Endothelial cell of umbilical vein (primary cell): Measurements from ENCODE around the gene NTNG1. TPM values are rescaled to one million over a fixed set of nuclear protein-coding genes. Genes with fewer than 3 reads are reported as not detected.

Experiments
- BruUV-seq: library from RNA; stranded (reverse); fragments of 400-500 nt; replicated peaks from 2 replicates; lab custom pipeline; 2021; lab: Mats Ljungman, UMichigan
- CTCF ChIA-PET: fragments of 300-600, 350-600 bp; sonication (Branson Sonifier 250); formaldehyde crosslinking; loops from one replicate; lab custom pipeline; 2021; ENCODE audit warnings: antibody characterized with exemption, inconsistent platforms; lab: Charles Lee
- POLR2A ChIA-PET: fragments of 300-600, 350-600 bp; sonication (Branson Sonifier 250); formaldehyde crosslinking; loops from one replicate; lab custom pipeline; 2021; ENCODE audit warnings: antibody characterized with exemption, inconsistent platforms; lab: Charles Lee
- DNase-seq: peaks from one replicate; pipeline ENCODE4 v3.0.0-alpha.2; 2011; ENCODE audit warnings: low read depth, low spot score
- FAIRE-seq: peaks from 2 replicates; lab custom pipeline; 2011; peaks lifted over from hg19 to GRCh38; lab: Jason Lieb, UNC
- H2AFZ ChIP-seq: 2 replicates; pipeline ENCODE4 v1.6.0; 2012; ENCODE audit warnings: low read depth, low read length, control low read depth, inconsistent platforms
- H3K27ac ChIP-seq: 2 replicates; pipeline ENCODE4 v1.5.1; 2011; ENCODE audit warnings: low read depth, mild to moderate bottlenecking, control low read depth, low read length, moderate library complexity; ENCODE audit not compliant: insufficient read depth
- H3K27me3 ChIP-seq, 2 experiments: 2 replicates each; pipeline versions ENCODE4 v1.6.0 to v1.6.1; 2011; ENCODE audit warnings: low read length in 2 of 2, mixed read lengths in 1 of 2; ENCODE audit not compliant: control insufficient read depth in 2 of 2, insufficient read depth in 2 of 2
- H3K36me3 ChIP-seq, 2 experiments: 2 replicates in 1 of 2; 3 replicates in 1 of 2; pipeline ENCODE4 v1.5.1; 2011; ENCODE audit warnings: low read length in 2 of 2, mild to moderate bottlenecking in 1 of 2, moderate library complexity in 1 of 2; ENCODE audit not compliant: control insufficient read depth in 2 of 2, insufficient read depth in 2 of 2; ENCODE audit errors: extremely low read depth in 1 of 2
- H3K4me1 ChIP-seq: 3 replicates; pipeline ENCODE4 v1.5.1; 2011; ENCODE audit warnings: mild to moderate bottlenecking, low read length; ENCODE audit not compliant: control insufficient read depth, insufficient read depth; ENCODE audit errors: extremely low read depth
- H3K4me2 ChIP-seq: 2 replicates; pipeline ENCODE4 v1.6.1; 2011; ENCODE audit warnings: low read length, control low read depth, mixed read lengths; ENCODE audit not compliant: insufficient read depth
- H3K4me3 ChIP-seq, 3 experiments: fragments of 200-600 bp in 1 of 3; sonication (generic), shearing (Covaris generic) in 1 of 3; replicated peaks in 1 of 3; 2 replicates each; pipeline ENCODE4 v1.5.1; 2011 to 2016; ENCODE audit warnings: control low read depth in 3 of 3, low read length in 3 of 3, mild to moderate bottlenecking in 2 of 3, inconsistent platforms in 1 of 3, low read depth in 1 of 3, moderate library complexity in 1 of 3; ENCODE audit not compliant: insufficient read depth in 1 of 3
- H3K79me2 ChIP-seq: 2 replicates; pipeline ENCODE4 v1.6.0; 2012; ENCODE audit warnings: low read length, inconsistent platforms; ENCODE audit not compliant: control insufficient read depth, insufficient read depth
- H3K9ac ChIP-seq: replicated peaks from 2 replicates; pipeline ENCODE3; 2011; ENCODE audit warnings: low read length, control low read depth; ENCODE audit not compliant: insufficient read depth; ENCODE audit errors: extremely low read depth
- H3K9me1 ChIP-seq: replicated peaks from 3 replicates; pipeline ENCODE4 v1.6.0; 2011; ENCODE audit warnings: mild to moderate bottlenecking, low read length; ENCODE audit not compliant: control insufficient read depth, insufficient read depth; ENCODE audit errors: extremely low read depth
- H3K9me3 ChIP-seq: replicated peaks from 2 replicates; pipeline ENCODE4 v1.5.1; 2012; ENCODE audit warnings: low read length, inconsistent platforms; ENCODE audit not compliant: control insufficient read depth, insufficient read depth
- H4K20me1 ChIP-seq: replicated peaks from 2 replicates; pipeline ENCODE3; 2011; ENCODE audit warnings: mild to moderate bottlenecking, low read length; ENCODE audit not compliant: control insufficient read depth, insufficient read depth; ENCODE audit errors: extremely low read depth
- EZH2 ChIP-seq: IDR thresholded peaks from 2 replicates; pipeline ENCODE4 v1.6.1; 2012; ENCODE audit warnings: borderline replicate concordance, low read depth, mild to moderate bottlenecking, moderate library complexity, low read length, inconsistent platforms; ENCODE audit not compliant: severe bottlenecking
- FOS ChIP-seq: IDR thresholded peaks from 2 replicates; pipeline ENCODE4 v1.6.1; 2011; ENCODE audit warnings: mild to moderate bottlenecking, low read length, moderate library complexity, borderline replicate concordance; ENCODE audit not compliant: insufficient read depth
- GATA2 ChIP-seq: IDR thresholded peaks from 2 replicates; pipeline ENCODE4 v1.7.0; 2011; ENCODE audit warnings: low read depth, mild to moderate bottlenecking, moderate library complexity, mixed read lengths, low read length; ENCODE audit not compliant: insufficient read length, insufficient read depth
- JUN ChIP-seq: IDR thresholded peaks from 2 replicates; pipeline ENCODE4 v1.6.1; 2011; ENCODE audit warnings: borderline replicate concordance, low read depth; ENCODE audit not compliant: insufficient read length, insufficient read depth
- MYC ChIP-seq: IDR thresholded peaks from one replicate; pipeline ENCODE4 v1.6.1; 2011; ENCODE audit warnings: mild to moderate bottlenecking, low read depth, low read length
- POLR2A ChIP-seq: IDR thresholded peaks from 2 replicates; pipeline ENCODE4 v1.6.1; 2012; ENCODE audit warnings: low read depth, mild to moderate bottlenecking, control low read depth, low read length
- POLR2AphosphoS5 ChIP-seq: IDR thresholded peaks from 2 replicates; pipeline ENCODE4 v1.6.1; 2012; ENCODE audit warnings: low read depth, mild to moderate bottlenecking, control low read depth, low read length, moderate library complexity; ENCODE audit not compliant: insufficient read depth
- dilution Hi-C: fragments of 300-500 bp; cut with MboI; formaldehyde crosslinking; loops from one replicate; pipeline ENCODE4 v1.15.0; 2019; ENCODE audit warnings: low sequenced_read_pairs; ENCODE audit not compliant: extremely low pct_ligation_motif_present
- intact Hi-C: fragments of 100-400 bp; cut with micrococcal nuclease; formaldehyde crosslinking; loops from one replicate; pipeline ENCODE4 v1.10.0; 2022
- polyA plus RNA-seq, 4 experiments: library from polyadenylated mRNA; depleted of rRNA in 3 of 4; stranded (reverse) in 3 of 4; unstranded in 1 of 4; fragments of >200 nt; gene quantifications; 2 replicates each; pipeline versions ENCODE4 v1.2.1 to v1.2.3, GENCODE V29; 2011 to 2012; ENCODE audit warnings: missing spikeins in 1 of 4
- total RNA-seq: library from RNA; stranded (reverse); gene quantifications from 2 replicates; pipeline ENCODE4 v1.2.3, GENCODE V29; 2021
- TF ChIP-seq, protein P1 (sequence below), 2 donors: IDR thresholded peaks; 1 replicate in 1 of 2; 2 replicates in 1 of 2; pipeline ENCODE4 v1.5.1; 2011; ENCODE audit warnings: low read length in 2 of 2, mild to moderate bottlenecking in 2 of 2, moderate library complexity in 2 of 2, control low read depth in 1 of 2, inconsistent platforms in 1 of 2, low read depth in 1 of 2; ENCODE audit not compliant: insufficient read depth in 1 of 2; ENCODE audit errors: extremely low read depth in 1 of 2
- TF ChIP-seq, protein P2 (sequence below): IDR thresholded peaks from 2 replicates; pipeline ENCODE4 v1.6.1; 2011; ENCODE audit not compliant: insufficient read depth, insufficient read length

Gene NTNG1
- total and polyA plus RNA-seq, 2 donors (not counting 3 experiments of a cell fraction or from before 2014, with no cell fraction given), result not detected

DNA sequence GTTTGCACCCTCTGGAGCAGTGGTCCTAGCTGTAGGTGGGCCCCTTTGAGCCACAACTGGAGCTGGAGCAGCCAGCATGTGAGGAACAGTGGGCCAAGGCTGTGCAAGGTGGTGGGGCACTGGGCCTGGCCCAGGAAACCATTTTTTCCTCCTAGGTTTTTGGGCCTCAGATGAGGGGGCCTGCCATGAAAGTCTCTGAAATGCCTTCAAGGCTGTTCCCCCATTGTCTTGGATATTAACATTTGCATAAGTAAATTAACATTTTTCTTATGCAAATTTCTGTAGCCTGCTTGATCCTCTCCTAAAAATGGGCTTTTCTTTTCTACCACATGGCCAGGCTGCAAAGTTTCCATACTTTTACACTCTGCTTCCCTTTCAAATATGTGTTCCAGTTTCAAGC is 212.0 kb downstream of the NTNG1 start:
- intact Hi-C loops (no loop called here), dilution Hi-C loops (no loop called here)
- no peak for DNase-seq
- no peaks in the 10 kb centered on the region for H4K20me1 ChIP-seq
- no peak overlapping the region for H2AFZ ChIP-seq
- no peak for TF ChIP-seq POLR2A
- no peak for TF ChIP-seq GATA2
- TF ChIP-seq, protein P1, sequence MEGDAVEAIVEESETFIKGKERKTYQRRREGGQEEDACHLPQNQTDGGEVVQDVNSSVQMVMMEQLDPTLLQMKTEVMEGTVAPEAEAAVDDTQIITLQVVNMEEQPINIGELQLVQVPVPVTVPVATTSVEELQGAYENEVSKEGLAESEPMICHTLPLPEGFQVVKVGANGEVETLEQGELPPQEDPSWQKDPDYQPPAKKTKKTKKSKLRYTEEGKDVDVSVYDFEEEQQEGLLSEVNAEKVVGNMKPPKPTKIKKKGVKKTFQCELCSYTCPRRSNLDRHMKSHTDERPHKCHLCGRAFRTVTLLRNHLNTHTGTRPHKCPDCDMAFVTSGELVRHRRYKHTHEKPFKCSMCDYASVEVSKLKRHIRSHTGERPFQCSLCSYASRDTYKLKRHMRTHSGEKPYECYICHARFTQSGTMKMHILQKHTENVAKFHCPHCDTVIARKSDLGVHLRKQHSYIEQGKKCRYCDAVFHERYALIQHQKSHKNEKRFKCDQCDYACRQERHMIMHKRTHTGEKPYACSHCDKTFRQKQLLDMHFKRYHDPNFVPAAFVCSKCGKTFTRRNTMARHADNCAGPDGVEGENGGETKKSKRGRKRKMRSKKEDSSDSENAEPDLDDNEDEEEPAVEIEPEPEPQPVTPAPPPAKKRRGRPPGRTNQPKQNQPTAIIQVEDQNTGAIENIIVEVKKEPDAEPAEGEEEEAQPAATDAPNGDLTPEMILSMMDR (IDR thresholded peaks at IDR 0.05; ENCODE audit: extremely low read depth in 1 of 2, insufficient read depth in 1 of 2, low read depth in 1 of 2, low read length in 2 of 2), result no peak
- no peak for TF ChIP-seq POLR2AphosphoS5
- TF ChIP-seq MYC, result no peak
- TF ChIP-seq FOS, result no peak
- TF ChIP-seq EZH2, result no peak
- no peak for TF ChIP-seq JUN
- TF ChIP-seq, protein P2, sequence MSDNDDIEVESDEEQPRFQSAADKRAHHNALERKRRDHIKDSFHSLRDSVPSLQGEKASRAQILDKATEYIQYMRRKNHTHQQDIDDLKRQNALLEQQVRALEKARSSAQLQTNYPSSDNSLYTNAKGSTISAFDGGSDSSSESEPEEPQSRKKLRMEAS, result no peak
- ChIA-PET POLR2A (no interaction called here), CTCF (no interaction called here)
- H3K27ac ChIP-seq, result no peak overlapping the region
- no peak overlapping the region for H3K9ac ChIP-seq
- H3K9me3 ChIP-seq, result no peaks in the 10 kb centered on the region
- H3K4me2 ChIP-seq, result no peak overlapping the region
- no TSS peak for BruUV-seq
- no peaks in the 10 kb centered on the region for H3K27me3 ChIP-seq
- no peak for FAIRE-seq
- no peak overlapping the region for H3K4me3 ChIP-seq
- no peaks in the 10 kb centered on the region for H3K9me1 ChIP-seq
- no peaks in the 10 kb centered on the region for H3K79me2 ChIP-seq
- H3K36me3 ChIP-seq, result no peaks in the 10 kb centered on the region
- no peaks in the 10 kb centered on the region for H3K4me1 ChIP-seq
